ENCODE results near the gene PSENEN. TPM values are rescaled to one million over a fixed set of nuclear protein-coding genes. Genes with fewer than 3 reads are reported as not detected.
A peak's percentile ranks its signal among the peaks of the same experiment; 100 is the strongest.

Gene PSENEN
- total RNA-seq, 1 donor: 11.6 TPM

DNA sequence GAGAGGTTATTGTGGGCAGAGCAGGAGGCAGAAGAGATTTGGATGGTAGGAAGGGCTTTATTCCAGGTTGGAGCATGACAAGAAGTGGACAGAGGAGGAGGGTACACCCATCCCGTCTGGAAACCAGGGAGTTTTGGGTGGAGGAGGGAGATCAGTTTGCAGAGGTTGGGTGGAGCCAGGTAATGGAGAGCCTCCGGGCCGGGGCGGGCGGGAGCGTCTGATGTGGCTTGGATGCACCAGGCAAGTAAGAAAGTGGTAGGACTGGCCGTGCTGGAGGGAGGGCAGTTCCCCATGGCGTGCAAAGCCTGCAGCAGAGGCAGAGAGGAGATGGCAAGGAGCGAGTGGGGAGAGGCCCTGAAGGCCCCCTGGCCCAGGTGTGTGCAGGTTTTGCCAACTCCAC lies 14.1 kb upstream of the PSENEN start:
- Histone ChIP-seq H4K20me1 (ENCODE audit: insufficient read depth, low read length) (peaks cover 10% of the 10 kb centered on the region), H3K36me3 (ENCODE audit: insufficient read depth, low read length) (peaks cover 65% of the 10 kb centered on the region), H3K9me3 (ENCODE audit: low read depth, low read length) (no peaks in the 10 kb centered on the region), H3K79me2 (ENCODE audit: insufficient read depth, low read length) (no peaks in the 10 kb centered on the region), H3K4me3 (ENCODE audit: insufficient read depth, low read length) (no peak overlapping the region), H3K4me1 (ENCODE audit: insufficient read depth, low read length) (no peaks in the 10 kb centered on the region), H3K4me2 (ENCODE audit: insufficient read depth, low read length) (no peak overlapping the region), H3K27me3 (ENCODE audit: insufficient read depth, low read length) (no peaks in the 10 kb centered on the region), H2AFZ (ENCODE audit: low read length) (no peak overlapping the region), H3K27ac (ENCODE audit: low read depth, low read length) (no peak overlapping the region)
- TF ChIP-seq, protein P1, sequence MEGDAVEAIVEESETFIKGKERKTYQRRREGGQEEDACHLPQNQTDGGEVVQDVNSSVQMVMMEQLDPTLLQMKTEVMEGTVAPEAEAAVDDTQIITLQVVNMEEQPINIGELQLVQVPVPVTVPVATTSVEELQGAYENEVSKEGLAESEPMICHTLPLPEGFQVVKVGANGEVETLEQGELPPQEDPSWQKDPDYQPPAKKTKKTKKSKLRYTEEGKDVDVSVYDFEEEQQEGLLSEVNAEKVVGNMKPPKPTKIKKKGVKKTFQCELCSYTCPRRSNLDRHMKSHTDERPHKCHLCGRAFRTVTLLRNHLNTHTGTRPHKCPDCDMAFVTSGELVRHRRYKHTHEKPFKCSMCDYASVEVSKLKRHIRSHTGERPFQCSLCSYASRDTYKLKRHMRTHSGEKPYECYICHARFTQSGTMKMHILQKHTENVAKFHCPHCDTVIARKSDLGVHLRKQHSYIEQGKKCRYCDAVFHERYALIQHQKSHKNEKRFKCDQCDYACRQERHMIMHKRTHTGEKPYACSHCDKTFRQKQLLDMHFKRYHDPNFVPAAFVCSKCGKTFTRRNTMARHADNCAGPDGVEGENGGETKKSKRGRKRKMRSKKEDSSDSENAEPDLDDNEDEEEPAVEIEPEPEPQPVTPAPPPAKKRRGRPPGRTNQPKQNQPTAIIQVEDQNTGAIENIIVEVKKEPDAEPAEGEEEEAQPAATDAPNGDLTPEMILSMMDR (IDR thresholded peaks at IDR 0.05; ENCODE audit: extremely low read depth, low read depth, low read length): no peak
- DNase-seq (ENCODE audit: insufficient read length, low spot score, missing footprints): no peak

DNA sequence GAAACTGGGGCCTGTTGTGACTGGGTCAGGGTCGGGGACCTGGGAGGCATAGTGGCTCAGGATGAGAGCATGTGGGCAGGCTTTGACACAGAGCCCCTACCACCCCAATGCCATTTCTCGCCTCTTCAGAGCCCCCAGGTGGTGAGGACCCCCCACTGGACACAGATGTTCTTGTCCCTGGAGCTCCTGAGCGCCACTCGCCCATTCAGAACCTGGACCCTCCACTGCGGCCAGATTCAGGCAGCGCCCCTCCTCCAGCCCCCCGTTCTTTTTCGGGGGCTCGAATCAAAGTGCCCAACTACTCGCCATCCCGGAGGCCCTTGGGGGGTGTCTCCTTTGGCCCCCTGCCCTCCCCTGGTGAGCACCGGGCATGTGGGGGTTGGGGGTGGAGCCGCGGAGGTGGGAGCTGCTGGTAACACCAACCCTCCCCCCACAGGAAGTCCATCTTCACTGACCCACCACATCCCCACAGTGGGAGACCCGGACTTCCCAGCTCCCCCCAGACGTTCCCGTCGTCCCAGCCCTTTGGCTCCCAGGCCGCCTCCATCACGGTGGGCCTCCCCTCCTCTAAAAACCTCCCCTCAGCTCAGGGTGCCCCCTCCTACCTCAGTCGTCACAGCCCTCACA lies 13.6 kb upstream of the PSENEN start:
- Histone ChIP-seq H3K79me2 (ENCODE audit: insufficient read depth, low read length) (no peaks in the 10 kb centered on the region), H3K36me3 (ENCODE audit: insufficient read depth, low read length) (peaks cover 68% of the 10 kb centered on the region)
- TF ChIP-seq, protein P1 (IDR thresholded peaks at IDR 0.05; ENCODE audit: extremely low read depth, low read depth, low read length): no peak

DNA sequence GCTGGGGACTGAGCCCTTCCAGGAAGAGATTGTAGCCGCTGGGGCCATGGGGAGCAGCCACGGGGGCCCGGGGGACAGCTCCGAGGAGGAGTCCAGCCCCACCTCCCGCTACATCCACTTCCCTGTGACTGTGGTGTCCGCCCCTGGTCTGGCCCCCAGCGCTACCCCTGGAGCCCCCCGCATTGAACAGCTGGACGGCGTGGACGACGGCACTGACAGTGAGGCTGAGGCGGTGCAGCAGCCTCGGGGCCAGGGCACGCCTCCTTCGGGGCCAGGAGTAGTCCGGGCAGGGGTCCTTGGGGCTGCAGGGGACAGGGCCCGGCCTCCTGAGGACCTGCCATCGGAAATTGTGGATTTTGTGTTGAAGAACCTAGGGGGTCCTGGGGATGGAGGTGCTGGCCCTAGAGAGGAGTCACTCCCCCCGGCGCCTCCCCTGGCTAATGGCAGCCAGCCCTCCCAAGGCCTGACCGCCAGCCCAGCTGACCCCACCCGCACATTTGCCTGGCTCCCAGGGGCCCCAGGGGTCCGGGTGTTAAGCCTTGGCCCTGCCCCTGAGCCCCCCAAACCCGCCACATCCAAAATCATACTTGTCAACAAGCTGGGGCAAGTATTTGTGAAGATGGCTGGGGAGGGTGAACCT lies 12.8 kb upstream of the PSENEN start:
- no peaks in the 10 kb centered on the region for H3K4me1 ChIP-seq (ENCODE audit: insufficient read depth, low read length)
- no peak overlapping the region for H3K4me2 ChIP-seq (ENCODE audit: insufficient read depth, low read length)
- DNase-seq (ENCODE audit: insufficient read length, low spot score, missing footprints): peak; percentile 61
- H3K27ac ChIP-seq (ENCODE audit: low read depth, low read length): no peak overlapping the region
- TF ChIP-seq, protein P1 (IDR thresholded peaks at IDR 0.05; ENCODE audit: extremely low read depth, low read depth, low read length): no peak
- H3K4me3 ChIP-seq (ENCODE audit: insufficient read depth, low read length): no peak overlapping the region
- H3K36me3 ChIP-seq (ENCODE audit: insufficient read depth, low read length): peaks cover 69% of the 10 kb centered on the region
- H4K20me1 ChIP-seq (ENCODE audit: insufficient read depth, low read length): peaks cover 7% of the 10 kb centered on the region
- H3K27me3 ChIP-seq (ENCODE audit: insufficient read depth, low read length): no peaks in the 10 kb centered on the region
- no peaks in the 10 kb centered on the region for H3K79me2 ChIP-seq (ENCODE audit: insufficient read depth, low read length)
- H3K9me3 ChIP-seq (ENCODE audit: low read depth, low read length): no peaks in the 10 kb centered on the region
- no peak overlapping the region for H2AFZ ChIP-seq (ENCODE audit: low read length)

More for the DNA sequence above, 13.6 kb upstream of the PSENEN start:
- Histone ChIP-seq H3K27ac (ENCODE audit: low read depth, low read length) (no peak overlapping the region), H3K4me1 (ENCODE audit: insufficient read depth, low read length) (no peaks in the 10 kb centered on the region), H3K27me3 (ENCODE audit: insufficient read depth, low read length) (no peaks in the 10 kb centered on the region), H4K20me1 (ENCODE audit: insufficient read depth, low read length) (peaks cover 10% of the 10 kb centered on the region), H2AFZ (ENCODE audit: low read length) (no peak overlapping the region), H3K9me3 (ENCODE audit: low read depth, low read length) (no peaks in the 10 kb centered on the region), H3K4me2 (ENCODE audit: insufficient read depth, low read length) (no peak overlapping the region), H3K4me3 (ENCODE audit: insufficient read depth, low read length) (no peak overlapping the region)
- DNase-seq (ENCODE audit: insufficient read length, low spot score, missing footprints): peak; percentile 81
